ENCODE data around the gene ST6GALNAC5. TPM values are rescaled to one million over a fixed set of nuclear protein-coding genes. Genes with fewer than 3 reads are reported as not detected.
"Not testable (repeated sequence)": the region's sequence is repeated elsewhere in the genome, so short reads cannot be mapped to it uniquely, and the experiment has no call there.

Gene ST6GALNAC5
- polyA plus RNA-seq, 1 donor, result 6.1 TPM

- H3K9me3 ChIP-seq (ENCODE audit: control insufficient read depth, low read depth, low read length), result peaks cover 3% of the 10 kb centered on the region
- WGBS (ENCODE audit: insufficient coverage, low lambda C conversion rate), result 50% methylated on average over 1 of the region's 2 CpGs
- H3K36me3 ChIP-seq (ENCODE audit: control insufficient read depth, insufficient read depth, low read length), result no peaks in the 10 kb centered on the region
- no peak overlapping the region for H3K27ac ChIP-seq (ENCODE audit: low read length)
- H3K27me3 ChIP-seq (ENCODE audit: control insufficient read depth, insufficient read depth, low read length), result no peaks in the 10 kb centered on the region
- H3K4me1 ChIP-seq (ENCODE audit: control insufficient read depth, insufficient read depth, low read length), result no peaks in the 10 kb centered on the region
- no peak for DNase-seq
- H3K4me3 ChIP-seq (ENCODE audit: low read length), result no peak overlapping the region
Observed at GRCh38 chr1:76951153-76951552, 83.9 kb downstream of the ST6GALNAC5 start.

- no peaks in the 10 kb centered on the region for H3K27me3 ChIP-seq (ENCODE audit: control insufficient read depth, insufficient read depth, low read length)
- no peak for DNase-seq
- H3K9me3 ChIP-seq (ENCODE audit: control insufficient read depth, low read depth, low read length), result no peaks in the 10 kb centered on the region
- no peaks in the 10 kb centered on the region for H3K4me1 ChIP-seq (ENCODE audit: control insufficient read depth, insufficient read depth, low read length)
- H3K4me3 ChIP-seq (ENCODE audit: low read length), result no peak overlapping the region
- no peaks in the 10 kb centered on the region for H3K36me3 ChIP-seq (ENCODE audit: control insufficient read depth, insufficient read depth, low read length)
- no peak overlapping the region for H3K27ac ChIP-seq (ENCODE audit: low read length)
Observed at GRCh38 chr1:76955652-76956051, 88.4 kb downstream of the ST6GALNAC5 start.

GRCh38 chr1:76957961-76958360 is 90.7 kb downstream of the ST6GALNAC5 start:
- no peaks in the 10 kb centered on the region for H3K4me1 ChIP-seq (ENCODE audit: control insufficient read depth, insufficient read depth, low read length)
- no peak for DNase-seq
- 71% methylated on average over 2 of the region's 8 CpGs for WGBS (ENCODE audit: insufficient coverage, low lambda C conversion rate)
- H3K9me3 ChIP-seq (ENCODE audit: control insufficient read depth, low read depth, low read length), result no peaks in the 10 kb centered on the region
- H3K27me3 ChIP-seq (ENCODE audit: control insufficient read depth, insufficient read depth, low read length), result no peaks in the 10 kb centered on the region
- H3K36me3 ChIP-seq (ENCODE audit: control insufficient read depth, insufficient read depth, low read length), result no peaks in the 10 kb centered on the region
- no peak overlapping the region for H3K4me3 ChIP-seq (ENCODE audit: low read length)
- no peak overlapping the region for H3K27ac ChIP-seq (ENCODE audit: low read length)

- H3K36me3 ChIP-seq (ENCODE audit: control insufficient read depth, insufficient read depth, low read length), result no peaks in the 10 kb centered on the region
- H3K4me3 ChIP-seq (ENCODE audit: low read length), result no peak overlapping the region
- no peaks in the 10 kb centered on the region for H3K27me3 ChIP-seq (ENCODE audit: control insufficient read depth, insufficient read depth, low read length)
- no peaks in the 10 kb centered on the region for H3K4me1 ChIP-seq (ENCODE audit: control insufficient read depth, insufficient read depth, low read length)
- no peak overlapping the region for H3K27ac ChIP-seq (ENCODE audit: low read length)
- no peaks in the 10 kb centered on the region for H3K9me3 ChIP-seq (ENCODE audit: control insufficient read depth, low read depth, low read length)
- WGBS (ENCODE audit: insufficient coverage, low lambda C conversion rate), result 100% methylated on average over 1 of the region's 4 CpGs
- no peak for DNase-seq
Observed at GRCh38 chr1:76958828-76959227, 91.5 kb downstream of the ST6GALNAC5 start.

- WGBS (ENCODE audit: insufficient coverage, low lambda C conversion rate), result 80% methylated on average over 1 of the region's 4 CpGs
- Histone ChIP-seq H3K4me1 (ENCODE audit: control insufficient read depth, insufficient read depth, low read length) (no peaks in the 10 kb centered on the region), H3K9me3 (ENCODE audit: control insufficient read depth, low read depth, low read length) (no peaks in the 10 kb centered on the region), H3K4me3 (ENCODE audit: low read length) (no peak overlapping the region), H3K27ac (ENCODE audit: low read length) (no peak overlapping the region), H3K27me3 (ENCODE audit: control insufficient read depth, insufficient read depth, low read length) (no peaks in the 10 kb centered on the region), H3K36me3 (ENCODE audit: control insufficient read depth, insufficient read depth, low read length) (no peaks in the 10 kb centered on the region)
- no peak for DNase-seq
Observed at GRCh38 chr1:76959556-76959955, 92.3 kb downstream of the ST6GALNAC5 start.

GRCh38 chr1:76961181-76961819 is 94.0 kb downstream of the ST6GALNAC5 start:
- H3K27me3 ChIP-seq (ENCODE audit: control insufficient read depth, insufficient read depth, low read length), result no peaks in the 10 kb centered on the region
- WGBS (ENCODE audit: insufficient coverage, low lambda C conversion rate), result no CpG with 5 or more reads among the region's 6 CpGs
- H3K9me3 ChIP-seq (ENCODE audit: control insufficient read depth, low read depth, low read length), result no peaks in the 10 kb centered on the region
- H3K27ac ChIP-seq (ENCODE audit: low read length), result no peak overlapping the region
- DNase-seq, result no peak
- no peak overlapping the region for H3K4me3 ChIP-seq (ENCODE audit: low read length)
- H3K36me3 ChIP-seq (ENCODE audit: control insufficient read depth, insufficient read depth, low read length), result no peaks in the 10 kb centered on the region
- H3K4me1 ChIP-seq (ENCODE audit: control insufficient read depth, insufficient read depth, low read length), result no peaks in the 10 kb centered on the region

GRCh38 chr1:76961820-76962207 is 94.5 kb downstream of the ST6GALNAC5 start:
- no peak for DNase-seq
- Histone ChIP-seq H3K4me3 (ENCODE audit: low read length) (no peak overlapping the region), H3K27ac (ENCODE audit: low read length) (no peak overlapping the region), H3K4me1 (ENCODE audit: control insufficient read depth, insufficient read depth, low read length) (no peaks in the 10 kb centered on the region), H3K9me3 (ENCODE audit: control insufficient read depth, low read depth, low read length) (no peaks in the 10 kb centered on the region), H3K36me3 (ENCODE audit: control insufficient read depth, insufficient read depth, low read length) (no peaks in the 10 kb centered on the region), H3K27me3 (ENCODE audit: control insufficient read depth, insufficient read depth, low read length) (no peaks in the 10 kb centered on the region)

GRCh38 chr1:76981267-76981666 is 114.0 kb downstream of the ST6GALNAC5 start:
- not testable (repeated sequence) for DNase-seq; H3K4me1 ChIP-seq (ENCODE audit: control insufficient read depth, insufficient read depth, low read length); H3K4me3 ChIP-seq (ENCODE audit: low read length); H3K9me3 ChIP-seq (ENCODE audit: control insufficient read depth, low read depth, low read length); H3K36me3 ChIP-seq (ENCODE audit: control insufficient read depth, insufficient read depth, low read length); H3K27ac ChIP-seq (ENCODE audit: low read length); H3K27me3 ChIP-seq (ENCODE audit: control insufficient read depth, insufficient read depth, low read length)
- no CpG with 5 or more reads among the region's 3 CpGs for WGBS (ENCODE audit: insufficient coverage, low lambda C conversion rate)

- no peak overlapping the region for H3K4me3 ChIP-seq (ENCODE audit: low read length)
- no peaks in the 10 kb centered on the region for H3K36me3 ChIP-seq (ENCODE audit: control insufficient read depth, insufficient read depth, low read length)
- DNase-seq, result no peak
- H3K9me3 ChIP-seq (ENCODE audit: control insufficient read depth, low read depth, low read length), result no peaks in the 10 kb centered on the region
- H3K27ac ChIP-seq (ENCODE audit: low read length), result no peak overlapping the region
- WGBS (ENCODE audit: insufficient coverage, low lambda C conversion rate), result no CpG with 5 or more reads among the region's 2 CpGs
- H3K4me1 ChIP-seq (ENCODE audit: control insufficient read depth, insufficient read depth, low read length), result no peaks in the 10 kb centered on the region
- H3K27me3 ChIP-seq (ENCODE audit: control insufficient read depth, insufficient read depth, low read length), result no peaks in the 10 kb centered on the region
Observed at GRCh38 chr1:76989976-76990375, 122.7 kb downstream of the ST6GALNAC5 start.

- H3K27me3 ChIP-seq (ENCODE audit: control insufficient read depth, insufficient read depth, low read length), result no peaks in the 10 kb centered on the region
- no peaks in the 10 kb centered on the region for H3K9me3 ChIP-seq (ENCODE audit: control insufficient read depth, low read depth, low read length)
- no peaks in the 10 kb centered on the region for H3K36me3 ChIP-seq (ENCODE audit: control insufficient read depth, insufficient read depth, low read length)
- no peak for DNase-seq
- no CpG with 5 or more reads among the region's 1 CpG for WGBS (ENCODE audit: insufficient coverage, low lambda C conversion rate)
- no peaks in the 10 kb centered on the region for H3K4me1 ChIP-seq (ENCODE audit: control insufficient read depth, insufficient read depth, low read length)
- no peak overlapping the region for H3K27ac ChIP-seq (ENCODE audit: low read length)
- H3K4me3 ChIP-seq (ENCODE audit: low read length), result no peak overlapping the region
Observed at GRCh38 chr1:76993036-76993435, 125.8 kb downstream of the ST6GALNAC5 start.

- no peak for DNase-seq
- Histone ChIP-seq H3K27me3 (ENCODE audit: control insufficient read depth, insufficient read depth, low read length) (no peaks in the 10 kb centered on the region), H3K36me3 (ENCODE audit: control insufficient read depth, insufficient read depth, low read length) (no peaks in the 10 kb centered on the region), H3K4me1 (ENCODE audit: control insufficient read depth, insufficient read depth, low read length) (no peaks in the 10 kb centered on the region), H3K27ac (ENCODE audit: low read length) (no peak overlapping the region), H3K4me3 (ENCODE audit: low read length) (no peak overlapping the region), H3K9me3 (ENCODE audit: control insufficient read depth, low read depth, low read length) (no peaks in the 10 kb centered on the region)
- WGBS (ENCODE audit: insufficient coverage, low lambda C conversion rate), result 100% methylated on average over 1 of the region's 4 CpGs
Observed at GRCh38 chr1:76998582-76999223, 131.4 kb downstream of the ST6GALNAC5 start.

Measured in large intestine (tissue), 3 donors.